Peyer's patch (tissue), 4 donors: ENCODE results near the gene GZF1.

Experiments
- POLR2A ChIP-seq, 2 donors: fragments of 450-650 bp; IDR thresholded peaks; one replicate each; pipeline ENCODE4 v1.5.1; 2017; ENCODE audit warnings: antibody characterized with exemption in 2 of 2, mild to moderate bottlenecking in 2 of 2, moderate library complexity in 2 of 2
- TF ChIP-seq, protein P1 (sequence below), 6 experiments: fragments of 450-650 bp in 4 of 6; fragments of 200-600 bp in 2 of 6; sonication (generic) in 1 of 6; IDR thresholded peaks; one replicate each; pipeline ENCODE4 v1.5.1; 2017 to 2019; ENCODE audit warnings: antibody characterized with exemption in 6 of 6, mild to moderate bottlenecking in 3 of 6, moderate library complexity in 1 of 6

DNA sequence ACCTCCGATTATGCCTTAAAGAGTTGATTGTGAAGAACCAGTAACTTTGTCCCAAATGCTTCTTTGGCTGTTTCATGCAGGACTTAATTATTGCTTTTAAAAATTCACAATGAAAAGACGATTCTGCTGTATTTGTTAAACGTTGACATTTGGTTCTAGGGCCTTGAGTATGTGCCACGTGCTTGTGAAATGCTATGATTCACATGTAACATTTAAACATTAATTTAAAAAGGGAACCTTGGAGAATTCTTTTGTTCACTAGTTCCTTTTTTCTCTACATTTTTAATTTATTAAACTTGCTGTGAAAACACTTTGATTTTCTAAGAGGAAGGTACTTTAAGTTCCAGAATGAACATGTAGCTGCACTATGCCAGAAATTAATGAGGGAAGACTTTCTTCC is 9.5 kb downstream of the GZF1 start:
- TF ChIP-seq, protein P1, sequence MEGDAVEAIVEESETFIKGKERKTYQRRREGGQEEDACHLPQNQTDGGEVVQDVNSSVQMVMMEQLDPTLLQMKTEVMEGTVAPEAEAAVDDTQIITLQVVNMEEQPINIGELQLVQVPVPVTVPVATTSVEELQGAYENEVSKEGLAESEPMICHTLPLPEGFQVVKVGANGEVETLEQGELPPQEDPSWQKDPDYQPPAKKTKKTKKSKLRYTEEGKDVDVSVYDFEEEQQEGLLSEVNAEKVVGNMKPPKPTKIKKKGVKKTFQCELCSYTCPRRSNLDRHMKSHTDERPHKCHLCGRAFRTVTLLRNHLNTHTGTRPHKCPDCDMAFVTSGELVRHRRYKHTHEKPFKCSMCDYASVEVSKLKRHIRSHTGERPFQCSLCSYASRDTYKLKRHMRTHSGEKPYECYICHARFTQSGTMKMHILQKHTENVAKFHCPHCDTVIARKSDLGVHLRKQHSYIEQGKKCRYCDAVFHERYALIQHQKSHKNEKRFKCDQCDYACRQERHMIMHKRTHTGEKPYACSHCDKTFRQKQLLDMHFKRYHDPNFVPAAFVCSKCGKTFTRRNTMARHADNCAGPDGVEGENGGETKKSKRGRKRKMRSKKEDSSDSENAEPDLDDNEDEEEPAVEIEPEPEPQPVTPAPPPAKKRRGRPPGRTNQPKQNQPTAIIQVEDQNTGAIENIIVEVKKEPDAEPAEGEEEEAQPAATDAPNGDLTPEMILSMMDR (IDR thresholded peaks at IDR 0.05): no peak
- TF ChIP-seq POLR2A (IDR thresholded peaks at IDR 0.05): no peak
